Testis (tissue), 2 donors: ENCODE measurements around the gene CYREN.

Source experiments
- CTCF ChIP-seq, 3 experiments: fragments of 450-650 bp in 2 of 3; fragments of 200-600 bp in 1 of 3; sonication (generic) in 1 of 3; IDR thresholded peaks; one replicate each; pipeline ENCODE4 v1.5.1; 2016 to 2019; ENCODE audit warnings: antibody characterized with exemption in 3 of 3, mild to moderate bottlenecking in 2 of 3, moderate library complexity in 1 of 3
- POLR2A ChIP-seq: fragments of 450-650 bp; IDR thresholded peaks from one replicate; pipeline ENCODE4 v1.6.1; 2017; ENCODE audit warnings: antibody characterized with exemption, mild to moderate bottlenecking, moderate library complexity

GRCh38 chr7:135205850-135206249 lies 35.3 kb upstream of the CYREN start:
- TF ChIP-seq POLR2A (no peak), CTCF (IDR thresholded peaks at IDR 0.05) (no peak)
